Parathyroid adenoma (tissue), 2 donors: ENCODE results near the gene FAM78A.

Experiments used
- H2AFZ ChIP-seq: fragments of 300-600 bp; sonication (generic); one replicate; pipeline ENCODE4 v1.7.0; 2017; ENCODE audit warnings: antibody characterized with exemption, mild to moderate bottlenecking
- H3K27ac ChIP-seq: fragments of 300-600 bp; sonication (generic); one replicate; pipeline ENCODE4 v1.7.0; 2017
- H3K27me3 ChIP-seq: fragments of 300-600 bp; sonication (generic); one replicate; pipeline ENCODE4 v1.7.0; 2017; ENCODE audit warnings: low read length; ENCODE audit not compliant: control insufficient read depth, insufficient read depth
- H3K36me3 ChIP-seq: fragments of 300-600 bp; sonication (generic); one replicate; pipeline ENCODE4 v1.7.0; 2017; ENCODE audit warnings: low read length; ENCODE audit not compliant: control insufficient read depth, insufficient read depth
- H3K4me1 ChIP-seq: fragments of 300-600 bp; sonication (generic); one replicate; pipeline ENCODE4 v1.7.0; 2017; ENCODE audit warnings: control low read depth
- H3K4me2 ChIP-seq: fragments of 300-600 bp; sonication (generic); one replicate; pipeline ENCODE4 v1.7.0; 2017; ENCODE audit warnings: low read length
- H3K4me3 ChIP-seq: fragments of 300-600 bp; sonication (generic); one replicate; pipeline ENCODE4 v1.7.0; 2017; ENCODE audit warnings: low read depth, low read length
- H3K79me2 ChIP-seq: fragments of 300-600 bp; sonication (generic); one replicate; pipeline ENCODE4 v1.7.0; 2017; ENCODE audit warnings: control low read depth
- H3K9ac ChIP-seq: fragments of 300-600 bp; sonication (generic); one replicate; pipeline ENCODE4 v1.7.0; 2017; ENCODE audit warnings: mild to moderate bottlenecking
- H3K9me3 ChIP-seq: fragments of 300-600 bp; sonication (generic); one replicate; pipeline ENCODE4 v1.7.0; 2017; ENCODE audit warnings: low read length; ENCODE audit not compliant: control insufficient read depth
- TF ChIP-seq, protein P1 (sequence below): fragments of 300-600 bp; sonication (generic); IDR thresholded peaks from one replicate; pipeline ENCODE4 v1.7.0; 2017; ENCODE audit warnings: antibody characterized with exemption, mild to moderate bottlenecking
- donor health status: primary hyperparathyroidism.

FAM78A gene

DNA sequence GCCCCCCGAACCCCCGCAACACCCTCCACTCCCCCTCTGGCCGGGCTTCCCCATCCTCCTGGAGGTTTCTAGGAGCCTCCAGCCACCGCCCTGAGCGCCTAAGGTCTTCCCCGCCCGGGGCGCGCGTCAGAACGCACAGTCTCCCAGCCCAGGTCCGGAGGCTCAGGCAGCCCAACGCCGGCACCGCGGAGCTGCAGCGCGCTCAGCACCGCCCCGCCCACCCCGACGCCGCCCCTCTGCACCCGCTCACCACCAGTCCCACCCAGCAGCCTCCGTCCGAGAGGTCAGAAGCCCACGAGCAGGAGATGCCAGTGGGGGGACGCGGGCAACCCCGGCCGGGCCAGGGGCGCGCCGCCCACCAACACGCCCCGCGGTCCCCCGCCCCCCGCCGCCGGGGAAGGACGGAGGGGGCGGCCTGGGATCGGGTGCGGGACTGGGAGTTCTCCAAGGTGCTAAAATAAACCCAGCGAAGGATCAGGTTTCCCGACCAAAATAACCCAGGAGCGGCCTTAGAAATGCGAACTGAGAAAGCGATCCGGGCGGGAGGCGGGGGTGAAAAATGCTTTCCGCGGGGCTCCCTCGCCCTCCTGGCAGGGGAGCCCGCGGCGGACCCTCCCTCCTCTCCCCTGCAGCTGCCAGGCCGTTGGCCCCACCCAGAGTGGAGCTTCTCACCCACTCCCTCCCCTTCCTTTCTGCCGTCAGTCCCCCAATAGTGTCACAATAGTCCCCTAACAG, 6.5 kb upstream of the FAM78A start:
- Histone ChIP-seq H2AFZ (peak overlapping the region; percentile 58), H3K27ac (no peak overlapping the region), H3K4me1 (no peaks in the 10 kb centered on the region), H3K4me3 (no peak overlapping the region), H3K4me2 (peak overlapping the region; percentile 59), H3K36me3 (no peaks in the 10 kb centered on the region), H3K9me3 (no peaks in the 10 kb centered on the region), H3K9ac (no peak overlapping the region), H3K27me3 (no peaks in the 10 kb centered on the region), H3K79me2 (no peaks in the 10 kb centered on the region)
- TF ChIP-seq, protein P1, sequence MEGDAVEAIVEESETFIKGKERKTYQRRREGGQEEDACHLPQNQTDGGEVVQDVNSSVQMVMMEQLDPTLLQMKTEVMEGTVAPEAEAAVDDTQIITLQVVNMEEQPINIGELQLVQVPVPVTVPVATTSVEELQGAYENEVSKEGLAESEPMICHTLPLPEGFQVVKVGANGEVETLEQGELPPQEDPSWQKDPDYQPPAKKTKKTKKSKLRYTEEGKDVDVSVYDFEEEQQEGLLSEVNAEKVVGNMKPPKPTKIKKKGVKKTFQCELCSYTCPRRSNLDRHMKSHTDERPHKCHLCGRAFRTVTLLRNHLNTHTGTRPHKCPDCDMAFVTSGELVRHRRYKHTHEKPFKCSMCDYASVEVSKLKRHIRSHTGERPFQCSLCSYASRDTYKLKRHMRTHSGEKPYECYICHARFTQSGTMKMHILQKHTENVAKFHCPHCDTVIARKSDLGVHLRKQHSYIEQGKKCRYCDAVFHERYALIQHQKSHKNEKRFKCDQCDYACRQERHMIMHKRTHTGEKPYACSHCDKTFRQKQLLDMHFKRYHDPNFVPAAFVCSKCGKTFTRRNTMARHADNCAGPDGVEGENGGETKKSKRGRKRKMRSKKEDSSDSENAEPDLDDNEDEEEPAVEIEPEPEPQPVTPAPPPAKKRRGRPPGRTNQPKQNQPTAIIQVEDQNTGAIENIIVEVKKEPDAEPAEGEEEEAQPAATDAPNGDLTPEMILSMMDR = no peak

DNA sequence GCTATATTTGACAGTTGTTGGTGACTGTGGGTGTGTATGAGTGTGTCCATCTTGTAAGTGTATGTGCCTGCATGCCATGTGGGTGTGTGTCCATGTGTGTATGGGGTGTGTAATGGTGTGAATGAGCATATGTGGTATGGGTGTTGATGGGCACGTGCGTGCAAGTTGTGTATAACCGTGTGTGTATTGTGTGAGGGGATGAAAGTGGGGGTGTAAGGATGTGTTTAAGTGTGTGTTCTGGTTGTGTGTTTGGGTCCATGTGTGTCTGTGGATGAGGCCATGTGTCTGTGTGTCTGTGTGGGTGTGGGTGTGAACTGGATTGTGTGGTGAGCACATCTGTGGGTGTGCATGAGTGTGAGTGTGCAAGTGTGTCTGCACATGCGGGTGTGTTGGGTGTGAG, 5.9 kb upstream of the FAM78A start:
- no peak overlapping the region for H3K4me2 ChIP-seq
- H3K27me3 ChIP-seq = no peaks in the 10 kb centered on the region
- TF ChIP-seq, protein P1 = no peak
- H3K4me1 ChIP-seq = no peaks in the 10 kb centered on the region
- no peak overlapping the region for H2AFZ ChIP-seq
- no peaks in the 10 kb centered on the region for H3K36me3 ChIP-seq
- no peaks in the 10 kb centered on the region for H3K9me3 ChIP-seq
- H3K79me2 ChIP-seq = no peaks in the 10 kb centered on the region
- H3K4me3 ChIP-seq = no peak overlapping the region
- H3K9ac ChIP-seq = no peak overlapping the region
- no peak overlapping the region for H3K27ac ChIP-seq

DNA sequence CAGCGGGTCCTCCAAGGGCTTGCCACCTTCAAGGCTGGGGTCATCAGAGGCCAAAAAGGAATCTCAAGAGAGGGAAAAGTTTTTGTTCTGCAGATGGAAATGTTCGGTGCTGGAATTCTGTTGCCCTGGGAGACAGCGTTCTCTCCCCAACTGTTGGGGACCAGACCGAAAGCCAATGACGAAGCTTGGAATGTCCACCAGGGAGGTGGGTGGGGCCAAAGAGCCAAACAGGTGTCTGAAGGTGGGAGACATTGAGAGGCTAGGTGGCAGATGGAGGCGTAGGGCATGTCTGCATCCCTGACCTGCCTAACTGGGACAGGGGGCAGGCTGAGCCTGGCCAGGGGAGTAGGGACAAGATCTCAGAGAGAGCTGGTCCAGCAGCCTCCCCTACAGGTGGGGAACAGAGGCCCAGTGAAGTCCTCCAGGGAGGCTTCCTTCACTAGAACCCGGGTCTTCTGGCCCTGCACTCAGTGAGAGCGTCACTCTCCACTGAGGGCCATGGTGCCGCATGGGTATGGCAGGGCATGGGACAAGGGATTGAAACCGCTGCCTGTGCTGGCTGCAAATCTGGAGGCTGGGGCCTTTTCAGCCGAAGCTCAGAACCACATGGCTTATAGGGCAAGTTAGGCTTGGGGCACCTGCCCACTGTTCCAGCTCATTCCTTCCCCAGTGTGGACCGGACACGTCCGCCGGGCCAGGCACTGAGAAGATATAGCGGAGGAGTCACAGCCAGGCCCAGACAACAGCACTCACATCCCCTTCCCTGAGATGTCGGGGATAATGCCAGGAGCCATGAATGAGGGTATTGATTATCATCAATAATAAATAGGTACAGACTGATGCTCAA, 5.0 kb upstream of the FAM78A start:
- no peak overlapping the region for H2AFZ ChIP-seq
- H3K27me3 ChIP-seq = no peaks in the 10 kb centered on the region
- no peaks in the 10 kb centered on the region for H3K9me3 ChIP-seq
- no peaks in the 10 kb centered on the region for H3K36me3 ChIP-seq
- no peak overlapping the region for H3K4me3 ChIP-seq
- H3K4me2 ChIP-seq = no peak overlapping the region
- H3K9ac ChIP-seq = no peak overlapping the region
- no peaks in the 10 kb centered on the region for H3K4me1 ChIP-seq
- TF ChIP-seq, protein P1 = no peak
- H3K27ac ChIP-seq = no peak overlapping the region
- no peaks in the 10 kb centered on the region for H3K79me2 ChIP-seq

DNA sequence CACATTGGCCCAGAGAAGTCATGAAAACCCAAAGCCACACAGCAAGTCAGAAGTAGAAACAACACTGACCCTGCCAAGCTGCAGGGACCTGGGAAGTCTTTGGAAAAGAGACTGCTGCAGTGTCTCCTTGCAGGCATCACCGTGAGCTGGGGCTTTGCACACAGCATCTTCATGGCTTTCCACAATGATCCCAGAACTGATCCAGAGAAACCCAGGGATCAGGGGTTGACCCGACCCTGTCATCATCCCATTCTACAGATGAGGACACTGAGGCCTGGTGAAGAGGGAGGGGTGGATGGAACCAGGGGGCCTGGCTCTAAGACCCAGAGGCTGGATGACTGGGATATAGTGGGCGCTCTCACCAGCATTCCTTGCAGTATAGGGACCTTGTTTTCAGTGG, 4.3 kb upstream of the FAM78A start:
- TF ChIP-seq, protein P1 = no peak
- H3K27me3 ChIP-seq = no peaks in the 10 kb centered on the region
- H3K27ac ChIP-seq = no peak overlapping the region
- H3K9me3 ChIP-seq = no peaks in the 10 kb centered on the region
- H3K79me2 ChIP-seq = no peaks in the 10 kb centered on the region
- no peak overlapping the region for H2AFZ ChIP-seq
- no peak overlapping the region for H3K9ac ChIP-seq
- H3K4me2 ChIP-seq = no peak overlapping the region
- H3K36me3 ChIP-seq = no peaks in the 10 kb centered on the region
- H3K4me1 ChIP-seq = no peaks in the 10 kb centered on the region
- H3K4me3 ChIP-seq = no peak overlapping the region
